IPS-NIHi7 (cell line): ENCODE results near the gene BCL11B.

Experiments
- DNase-seq: peaks from one replicate; pipeline ENCODE4 v3.0.0; 2012; ENCODE audit warnings: mixed read lengths; ENCODE audit errors: extremely low spot score

BCL11B gene

GRCh38 chr14:99120526-99121318 is 151.3 kb downstream of the BCL11B start:
- DNase-seq: no peak

- no peak for DNase-seq
Observed at GRCh38 chr14:99119554-99120525, 152.2 kb downstream of the BCL11B start.
